Fibroblast of skin of left quadriceps (primary cell): ENCODE results near the gene ASH1L.
"Not testable (repeated sequence)": the region's sequence is repeated elsewhere in the genome, so short reads cannot be mapped to it uniquely, and the experiment has no call there.

Experiments used
- DNase-seq, 2 experiments: peaks; one replicate each; pipeline ENCODE4 v3.0.0-alpha.2; 2013; ENCODE audit warnings: low read depth in 2 of 2

ASH1L gene

GRCh38 chr1:155488419-155488818 is 74.2 kb downstream of the ASH1L start:
- not testable (repeated sequence) for DNase-seq

GRCh38 chr1:155487541-155487940 is 75.1 kb downstream of the ASH1L start:
- no peak for DNase-seq

- DNase-seq: not testable (repeated sequence)
Measured at GRCh38 chr1:155486952-155487351, 75.7 kb downstream of the ASH1L start.

GRCh38 chr1:155485945-155486344 is 76.7 kb downstream of the ASH1L start:
- DNase-seq: no peak

GRCh38 chr1:155485222-155485621 is 77.4 kb downstream of the ASH1L start:
- no peak for DNase-seq

- no peak for DNase-seq
Measured at GRCh38 chr1:155481741-155482241, 80.8 kb downstream of the ASH1L start.

GRCh38 chr1:155479205-155479604 is 83.4 kb downstream of the ASH1L start:
- no peak for DNase-seq

GRCh38 chr1:155478270-155478852 is 84.2 kb downstream of the ASH1L start:
- DNase-seq: no peak

GRCh38 chr1:155474146-155474545 is 88.5 kb downstream of the ASH1L start:
- no peak for DNase-seq

- no peak for DNase-seq
Measured at GRCh38 chr1:155473151-155473821, 89.3 kb downstream of the ASH1L start.

- no peak for DNase-seq
Measured at GRCh38 chr1:155472491-155473083, 90.0 kb downstream of the ASH1L start.

GRCh38 chr1:155471891-155472290 is 90.7 kb downstream of the ASH1L start:
- DNase-seq: no peak

GRCh38 chr1:155471026-155471425 is 91.6 kb downstream of the ASH1L start:
- no peak for DNase-seq

GRCh38 chr1:155466996-155467395 is 95.6 kb downstream of the ASH1L start:
- peak; percentile 59 to 66 for DNase-seq

- DNase-seq: no peak
Measured at GRCh38 chr1:155466617-155466972, 96.0 kb downstream of the ASH1L start.

- DNase-seq: peak; percentile 67 to 72
Measured at GRCh38 chr1:155463865-155464650, 98.5 kb downstream of the ASH1L start.

GRCh38 chr1:155458111-155458510 is 104.5 kb downstream of the ASH1L start:
- no peak for DNase-seq

GRCh38 chr1:155457266-155457665 is 105.3 kb downstream of the ASH1L start:
- no peak for DNase-seq

- no peak for DNase-seq
Measured at GRCh38 chr1:155455588-155456195, 106.9 kb downstream of the ASH1L start.

- DNase-seq: no peak
Measured at GRCh38 chr1:155454096-155454495, 108.5 kb downstream of the ASH1L start.

- no peak for DNase-seq
Measured at GRCh38 chr1:155453141-155453540, 109.5 kb downstream of the ASH1L start.

GRCh38 chr1:155451199-155451598 is 111.4 kb downstream of the ASH1L start:
- no peak for DNase-seq
